Thoracic aorta (tissue), 2 donors: ENCODE results near the gene SMAGP. TPM values are rescaled to one million over a fixed set of nuclear protein-coding genes. Genes with fewer than 3 reads are reported as not detected.
"Not testable (repeated sequence)": the region's sequence is repeated elsewhere in the genome, so short reads cannot be mapped to it uniquely, and the experiment has no call there.

ENCODE experiments used
- ATAC-seq: fragments of 150-250 bp; one replicate; pipeline ENCODE4 v1.8.0; 2017; ENCODE audit warnings: low read depth; ENCODE audit not compliant: insufficient number of reproducible peaks, low FRiP score
- DNase-seq: peaks from one replicate; pipeline ENCODE4 v3.0.0-alpha.2; 2020; ENCODE audit warnings: low spot score
- H3K27ac ChIP-seq, 2 donors: fragments of 200-600 bp; sonication (generic); 1 replicate in 1 of 2; 2 replicates in 1 of 2; pipeline ENCODE4 v1.5.1; 2016; ENCODE audit warnings: mild to moderate bottlenecking in 2 of 2, moderate library complexity in 2 of 2
- H3K27me3 ChIP-seq: fragments of 200-600 bp; sonication (generic); replicated peaks from 2 replicates; pipeline ENCODE4 v1.6.0; 2016; ENCODE audit warnings: mild to moderate bottlenecking; ENCODE audit not compliant: insufficient read depth
- H3K36me3 ChIP-seq: fragments of 200-600 bp; sonication (generic); one replicate; pipeline ENCODE4 v1.5.1; 2016
- H3K4me1 ChIP-seq, 2 donors: fragments of 200-600 bp; sonication (generic); 1 replicate in 1 of 2; 2 replicates in 1 of 2; pipeline versions ENCODE4 v1.5.1 to v1.6.0; 2016; ENCODE audit warnings: low read depth in 2 of 2, mild to moderate bottlenecking in 1 of 2; ENCODE audit not compliant: control insufficient read depth in 1 of 2
- H3K4me3 ChIP-seq: fragments of 200-600 bp; sonication (generic); 2 replicates; pipeline ENCODE4 v1.5.1; 2016; ENCODE audit warnings: mild to moderate bottlenecking
- H3K9me3 ChIP-seq: fragments of 200-600 bp; sonication (generic); 2 replicates; pipeline ENCODE4 v1.5.1; 2016
- total RNA-seq, 2 donors: library from RNA; depleted of rRNA; stranded (reverse); fragments of >200 nt; gene quantifications; one replicate each; pipeline versions ENCODE4 v1.1.0 to v1.2.3, GENCODE V29; 2016
- TF ChIP-seq, protein P1 (sequence below): fragments of 200-600 bp; sonication (generic); IDR thresholded peaks from one replicate; pipeline ENCODE4 v1.5.1; 2019; ENCODE audit warnings: antibody characterized with exemption

Gene SMAGP
- total RNA-seq, 2 donors from 2014 or later = 7.6 to 7.8 TPM

DNA sequence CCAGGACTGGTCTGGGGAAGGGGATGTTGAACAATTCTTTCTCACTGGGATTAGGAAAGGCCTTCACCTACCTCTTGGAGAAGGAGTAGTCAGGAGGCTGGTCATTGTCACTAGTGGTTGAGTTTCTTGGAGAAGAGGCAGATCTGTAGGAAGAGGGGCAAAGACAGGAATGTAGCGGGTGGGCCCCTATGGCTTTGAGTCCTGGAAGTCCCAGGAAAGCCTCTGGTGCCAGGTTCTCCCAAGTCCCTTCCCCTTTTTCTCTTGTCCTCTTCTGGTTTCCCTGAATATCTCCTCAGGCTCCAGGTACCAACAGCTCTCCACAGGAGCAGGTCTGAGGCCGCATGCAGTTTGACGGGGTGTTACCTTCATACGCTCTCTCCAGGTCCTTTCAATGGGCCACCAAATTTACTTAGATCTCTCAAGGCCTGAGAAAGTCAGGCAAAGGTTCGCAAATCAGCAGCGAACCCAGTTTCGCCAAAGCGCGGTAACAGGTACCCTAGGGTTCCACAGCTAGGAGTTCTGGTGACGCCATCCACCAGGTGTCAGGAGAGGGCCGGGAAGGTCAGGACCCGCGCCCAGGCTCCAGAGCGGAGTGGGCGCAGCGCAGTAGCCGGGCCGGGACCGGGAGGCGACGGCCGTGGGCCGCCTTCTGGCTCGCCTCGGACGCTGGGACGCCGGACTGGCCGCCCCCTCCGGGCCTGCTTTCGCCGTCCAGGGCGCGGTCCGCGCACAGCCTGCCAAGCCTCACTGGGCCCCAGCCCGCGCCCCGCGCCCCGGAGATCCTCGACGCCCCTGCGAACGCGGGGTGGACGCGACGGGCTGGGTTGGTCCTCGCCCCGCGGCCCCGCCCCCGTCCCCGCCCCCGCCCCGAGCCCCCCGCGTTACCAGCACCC, 795 bp downstream of the SMAGP start:
- H3K4me1 ChIP-seq = peaks cover 0 to 7% of the 10 kb centered on the region in 2 donors
- H3K27ac ChIP-seq = no peak overlapping the region
- H3K9me3 ChIP-seq = no peaks in the 10 kb centered on the region
- peak overlapping the region; percentile 83 for H3K4me3 ChIP-seq
- no peak for ATAC-seq
- TF ChIP-seq, protein P1, sequence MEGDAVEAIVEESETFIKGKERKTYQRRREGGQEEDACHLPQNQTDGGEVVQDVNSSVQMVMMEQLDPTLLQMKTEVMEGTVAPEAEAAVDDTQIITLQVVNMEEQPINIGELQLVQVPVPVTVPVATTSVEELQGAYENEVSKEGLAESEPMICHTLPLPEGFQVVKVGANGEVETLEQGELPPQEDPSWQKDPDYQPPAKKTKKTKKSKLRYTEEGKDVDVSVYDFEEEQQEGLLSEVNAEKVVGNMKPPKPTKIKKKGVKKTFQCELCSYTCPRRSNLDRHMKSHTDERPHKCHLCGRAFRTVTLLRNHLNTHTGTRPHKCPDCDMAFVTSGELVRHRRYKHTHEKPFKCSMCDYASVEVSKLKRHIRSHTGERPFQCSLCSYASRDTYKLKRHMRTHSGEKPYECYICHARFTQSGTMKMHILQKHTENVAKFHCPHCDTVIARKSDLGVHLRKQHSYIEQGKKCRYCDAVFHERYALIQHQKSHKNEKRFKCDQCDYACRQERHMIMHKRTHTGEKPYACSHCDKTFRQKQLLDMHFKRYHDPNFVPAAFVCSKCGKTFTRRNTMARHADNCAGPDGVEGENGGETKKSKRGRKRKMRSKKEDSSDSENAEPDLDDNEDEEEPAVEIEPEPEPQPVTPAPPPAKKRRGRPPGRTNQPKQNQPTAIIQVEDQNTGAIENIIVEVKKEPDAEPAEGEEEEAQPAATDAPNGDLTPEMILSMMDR = peak; percentile 19
- no peak for DNase-seq
- no peaks in the 10 kb centered on the region for H3K36me3 ChIP-seq
- H3K27me3 ChIP-seq = no peaks in the 10 kb centered on the region

DNA sequence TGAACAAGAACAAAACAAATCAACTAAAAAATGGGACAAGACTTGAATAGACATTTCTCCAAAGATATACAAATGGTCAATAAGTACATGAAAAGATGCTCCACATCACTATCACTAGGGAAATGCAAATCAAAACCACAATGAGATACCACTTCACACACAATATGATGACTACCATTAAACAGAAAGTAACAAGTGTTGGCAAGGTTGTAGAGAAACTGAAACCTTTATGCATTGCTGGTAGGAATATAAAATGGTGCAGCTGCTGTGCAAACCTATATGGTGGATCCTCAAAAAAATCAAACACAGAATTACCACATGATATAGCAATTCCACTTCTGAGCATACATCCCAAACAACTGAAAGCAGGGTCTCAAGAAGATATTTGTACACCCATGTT, 5.2 kb downstream of the SMAGP start:
- no peaks in the 10 kb centered on the region for H3K4me1 ChIP-seq
- H3K4me3 ChIP-seq = no peak overlapping the region
- H3K27ac ChIP-seq = no peak overlapping the region
- ATAC-seq (no peak), DNase-seq (no peak)
- H3K27me3 ChIP-seq = no peaks in the 10 kb centered on the region
- no peaks in the 10 kb centered on the region for H3K36me3 ChIP-seq
- TF ChIP-seq, protein P1 = no peak
- H3K9me3 ChIP-seq = no peaks in the 10 kb centered on the region

DNA sequence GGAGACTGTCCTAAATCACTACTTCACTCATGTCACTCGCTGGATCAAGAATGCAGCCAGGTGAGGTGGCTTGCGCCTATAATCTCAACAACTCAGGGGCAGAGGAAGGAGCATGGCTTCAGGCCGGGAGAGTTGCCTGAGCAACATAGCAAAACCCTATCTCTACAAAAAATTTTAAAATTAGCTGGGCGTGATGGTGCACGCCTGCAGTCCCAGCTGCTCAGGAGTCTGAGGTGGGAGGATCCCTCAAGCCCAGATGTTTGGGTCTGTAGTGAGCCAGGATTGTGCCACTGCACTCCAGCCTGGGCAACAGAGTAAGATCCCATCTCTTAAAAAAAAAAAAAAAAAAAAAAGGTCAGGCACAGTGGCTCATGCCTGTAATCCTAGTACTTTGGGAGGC, 5.9 kb downstream of the SMAGP start:
- no peak for ATAC-seq
- no peaks in the 10 kb centered on the region for H3K27me3 ChIP-seq
- no peak overlapping the region for H3K4me3 ChIP-seq
- H3K27ac ChIP-seq = no peak overlapping the region
- TF ChIP-seq, protein P1 = no peak
- no peaks in the 10 kb centered on the region for H3K4me1 ChIP-seq
- no peak for DNase-seq
- no peaks in the 10 kb centered on the region for H3K36me3 ChIP-seq
- H3K9me3 ChIP-seq = no peaks in the 10 kb centered on the region

DNA sequence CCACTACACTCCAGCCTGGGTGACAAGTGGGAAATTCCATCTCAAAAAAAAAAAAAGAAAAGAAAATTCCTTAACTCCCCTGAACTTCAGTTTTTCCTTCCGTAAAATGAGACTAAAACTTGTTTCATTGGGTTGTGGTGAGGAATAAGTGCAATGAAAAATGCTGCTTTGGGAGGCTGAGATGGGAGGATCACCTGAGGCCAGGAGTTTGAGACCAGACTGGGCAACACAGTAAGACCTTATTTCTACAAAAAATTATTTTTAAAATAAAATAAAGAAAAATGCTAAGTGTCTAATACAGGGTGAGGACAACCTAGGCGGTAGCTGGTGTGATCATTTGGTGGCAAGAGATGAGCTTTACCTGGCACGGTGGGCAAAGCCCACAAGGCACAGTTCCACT, 6.9 kb downstream of the SMAGP start:
- DNase-seq (no peak), ATAC-seq (no peak)
- no peaks in the 10 kb centered on the region for H3K36me3 ChIP-seq
- TF ChIP-seq, protein P1 = no peak
- H3K27me3 ChIP-seq = no peaks in the 10 kb centered on the region
- no peak overlapping the region for H3K4me3 ChIP-seq
- no peaks in the 10 kb centered on the region for H3K4me1 ChIP-seq
- H3K9me3 ChIP-seq = no peaks in the 10 kb centered on the region
- H3K27ac ChIP-seq = no peak overlapping the region

DNA sequence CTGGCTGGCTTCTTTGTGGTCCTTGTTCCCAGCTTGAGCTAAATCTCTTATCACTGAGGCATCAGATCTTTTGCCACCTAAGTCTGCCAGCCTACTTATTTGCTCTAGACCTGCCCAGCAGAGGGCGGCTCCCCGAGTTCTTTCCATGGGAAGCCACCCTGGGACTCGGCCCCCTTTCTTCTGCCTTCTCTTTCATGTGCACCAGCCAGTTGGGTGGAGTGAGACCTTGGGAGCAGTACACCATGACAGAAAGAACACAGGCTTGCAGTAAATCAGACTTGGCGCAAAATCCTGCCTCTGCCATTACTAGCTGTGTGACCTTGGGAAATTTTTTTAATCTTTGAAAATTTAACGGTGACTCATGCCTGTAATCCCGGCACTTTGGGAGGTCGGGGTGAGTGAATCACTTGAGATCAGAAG, 7.4 kb downstream of the SMAGP start:
- ATAC-seq (no peak), DNase-seq (no peak)
- TF ChIP-seq, protein P1 = no peak
- Histone ChIP-seq H3K4me1 (no peaks in the 10 kb centered on the region), H3K36me3 (no peaks in the 10 kb centered on the region), H3K4me3 (no peak overlapping the region), H3K27ac (no peak overlapping the region), H3K9me3 (no peaks in the 10 kb centered on the region), H3K27me3 (no peaks in the 10 kb centered on the region)

DNA sequence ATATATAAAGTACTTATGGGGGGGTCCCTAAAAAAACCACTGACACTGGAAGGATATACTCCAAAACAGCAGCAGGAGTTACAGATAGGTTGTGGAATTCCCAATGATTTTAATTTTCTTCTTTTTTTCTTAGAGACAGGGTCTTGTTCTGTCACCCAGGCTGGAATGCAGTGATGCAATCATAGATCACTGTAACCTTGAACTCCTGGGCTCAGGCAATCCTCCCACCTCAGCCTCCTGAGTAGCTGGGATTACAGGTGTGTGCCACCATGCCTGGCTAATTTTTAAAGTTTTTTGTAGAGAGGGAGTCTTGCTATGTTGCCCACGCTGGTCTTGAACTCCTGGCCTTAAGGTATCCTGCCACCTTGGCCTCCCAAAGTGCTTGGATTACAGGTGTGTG, 10.6 kb downstream of the SMAGP start:
- ATAC-seq, H3K36me3 ChIP-seq, H3K4me1 ChIP-seq, DNase-seq, H3K4me3 ChIP-seq, H3K9me3 ChIP-seq, H3K27ac ChIP-seq, H3K27me3 ChIP-seq: not testable (repeated sequence)
